GM12878 (cell line): ENCODE data around the gene CORO2B. TPM values are rescaled to one million over a fixed set of nuclear protein-coding genes. Genes with fewer than 3 reads are reported as not detected.

ENCODE experiments used
- IKZF2 ChIP-seq, 2 experiments: fragments of 450-650 bp; IDR thresholded peaks; 2 replicates each; pipeline ENCODE4 v1.6.1; 2017; ENCODE audit warnings: mild to moderate bottlenecking in 2 of 2, moderate library complexity in 2 of 2
- NKRF ChIP-seq: fragments of 450-650 bp; conservative IDR thresholded peaks from 2 replicates; pipeline ENCODE4 v1.6.1; 2017; ENCODE audit warnings: mild to moderate bottlenecking, moderate library complexity
- SRF ChIP-seq, 2 experiments: IDR thresholded peaks; 2 replicates each; pipeline ENCODE4 v1.6.1; 2011; ENCODE audit warnings: low read depth in 2 of 2, low read length in 2 of 2, mild to moderate bottlenecking in 1 of 2, moderate library complexity in 1 of 2
- YBX1 ChIP-seq: fragments of 450-650 bp; IDR thresholded peaks from 2 replicates; pipeline ENCODE4 v1.6.1; 2016; ENCODE audit warnings: antibody characterized with exemption
- ZBTB11 ChIP-seq: fragments of 450-650 bp; formaldehyde crosslinking; IDR thresholded peaks from 2 replicates; pipeline ENCODE4 v1.5.0; 2022; ENCODE audit warnings: mild to moderate bottlenecking, missing genetic modification characterization
- ZNF207 ChIP-seq: fragments of 450-650 bp; IDR thresholded peaks from 2 replicates; pipeline ENCODE4 v1.6.1; 2014; ENCODE audit warnings: antibody characterized with exemption, mild to moderate bottlenecking, borderline replicate concordance
- ZZZ3 ChIP-seq: IDR thresholded peaks from 2 replicates; pipeline ENCODE4 v1.6.1; 2011; ENCODE audit warnings: low read depth; ENCODE audit not compliant: control insufficient read depth, insufficient read length
- polyA plus RNA-seq, 11 experiments: library from polyadenylated mRNA; depleted of rRNA in 4 of 11; unstranded in 6 of 11; stranded (reverse) in 5 of 11; fragments of >200 nt; fragmentation: Nextera tagmentation in 4 of 11; fragmentation: Illumina TruSeq in 1 of 11; extraction: Ambion mirVana in 4 of 11; extraction: Trizol in 1 of 11; gene quantifications; 1 replicate in 1 of 11; 2 replicates in 10 of 11; pipeline versions ENCODE4 v1.2.1 to v1.2.3, GENCODE V29; 2011 to 2016; ENCODE audit warnings: inconsistent platforms in 2 of 11, missing spikeins in 2 of 11, low read depth in 1 of 11
- total RNA-seq, 4 experiments: library from RNA; depleted of rRNA in 3 of 4; stranded (reverse); fragments of >200 nt in 3 of 4; fragmentation: Illumina TruSeq in 1 of 4; extraction: Trizol in 1 of 4; gene quantifications; 2 replicates each; pipeline versions ENCODE4 v1.2.1 to v1.2.3, GENCODE V29; 2013 to 2021

CORO2B gene
- total and polyA plus RNA-seq, 10 of the 15 experiments (the other 5 are each of a cell fraction or from before 2014, with no cell fraction given) = 0.05 to 0.73 (median 0.13) TPM; not detected in 4

GRCh38 chr15:68599560-68600071, 20.8 kb downstream of the CORO2B start (continued):
- TF ChIP-seq ZBTB11 (CRISPR knock-in tag) (no peak), ZNF207 (no peak), NKRF (no peak), SRF (IDR thresholded peaks at IDR 0.05; ENCODE audit: low read depth in 2 of 2, low read length in 2 of 2) (no peak), IKZF2 (IDR thresholded peaks at IDR 0.05) (no peak), YBX1 (no peak), ZZZ3 (no peak)
